Measurements from ENCODE around the gene NOP56.

Gene NOP56

DNA sequence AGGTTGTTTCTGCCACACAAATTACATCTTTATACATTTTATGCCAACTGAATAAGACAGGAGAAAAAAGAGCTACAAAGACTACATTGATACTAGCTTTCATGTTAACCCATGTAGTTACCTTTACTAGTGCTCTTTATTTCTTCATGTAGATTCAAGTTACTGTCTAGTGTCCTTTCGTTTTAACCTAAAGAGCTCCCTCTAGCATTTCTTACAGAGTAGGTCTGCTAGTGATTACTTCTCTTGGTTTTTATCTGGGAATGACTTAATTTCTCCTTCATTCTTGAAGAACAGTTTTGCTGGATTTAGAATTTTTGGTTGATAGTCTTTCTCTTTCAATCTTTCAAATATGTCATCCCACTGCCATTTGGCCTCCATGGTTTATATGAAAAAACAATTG lies 21.2 kb upstream of the NOP56 start:
- no peak overlapping the region for H3K4me3 ChIP-seq
- TF ChIP-seq FOXP2 (optimal IDR thresholded peaks at IDR 0.05; ENCODE audit: control extremely low read depth, extremely low read length, insufficient read depth) (no peak), POLR2AphosphoS5 (IDR thresholded peaks at IDR 0.05; ENCODE audit: borderline replicate concordance, low read depth, low read length) (no peak), EZH2 (IDR thresholded peaks at IDR 0.05) (no peak)
- no peak overlapping the region for H3K9ac ChIP-seq (ENCODE audit: insufficient read length)
- no peaks in the 10 kb centered on the region for H3K9me3 ChIP-seq (ENCODE audit: low read depth, low read length)
- H3K36me3 ChIP-seq (ENCODE audit: insufficient read depth, low read length): no peaks in the 10 kb centered on the region
- no peak for DNase-seq (ENCODE audit: low read depth, low spot score)
- no peak overlapping the region for H3K27ac ChIP-seq

DNA sequence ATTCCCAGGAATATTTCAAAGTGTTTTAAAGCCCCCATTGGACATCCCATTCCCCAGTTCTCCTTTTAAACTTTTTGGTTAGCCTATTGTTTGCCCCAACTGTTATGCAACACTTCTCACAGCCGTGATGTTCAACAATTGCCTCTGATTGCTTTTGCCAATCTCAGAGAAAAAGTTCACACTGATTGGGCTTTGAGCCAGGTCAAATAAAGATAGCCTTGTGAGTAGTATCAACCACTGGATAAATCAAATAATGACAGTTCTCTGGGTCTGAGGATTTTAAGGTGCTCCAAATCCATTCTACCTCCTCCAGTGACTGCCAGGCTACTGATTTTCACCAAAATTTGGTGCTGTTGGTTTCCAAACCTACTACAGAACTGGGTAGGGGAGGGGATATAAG lies 19.1 kb upstream of the NOP56 start:
- Histone ChIP-seq H3K9me3 (ENCODE audit: low read depth, low read length) (no peaks in the 10 kb centered on the region), H3K27ac (no peak overlapping the region), H3K36me3 (ENCODE audit: insufficient read depth, low read length) (no peaks in the 10 kb centered on the region), H3K9ac (ENCODE audit: insufficient read length) (no peak overlapping the region), H3K4me3 (no peak overlapping the region)
- TF ChIP-seq POLR2AphosphoS5 (IDR thresholded peaks at IDR 0.05; ENCODE audit: borderline replicate concordance, low read depth, low read length) (no peak), FOXP2 (optimal IDR thresholded peaks at IDR 0.05; ENCODE audit: control extremely low read depth, extremely low read length, insufficient read depth) (no peak), EZH2 (IDR thresholded peaks at IDR 0.05) (no peak)
- no peak for DNase-seq (ENCODE audit: low read depth, low spot score)

DNA sequence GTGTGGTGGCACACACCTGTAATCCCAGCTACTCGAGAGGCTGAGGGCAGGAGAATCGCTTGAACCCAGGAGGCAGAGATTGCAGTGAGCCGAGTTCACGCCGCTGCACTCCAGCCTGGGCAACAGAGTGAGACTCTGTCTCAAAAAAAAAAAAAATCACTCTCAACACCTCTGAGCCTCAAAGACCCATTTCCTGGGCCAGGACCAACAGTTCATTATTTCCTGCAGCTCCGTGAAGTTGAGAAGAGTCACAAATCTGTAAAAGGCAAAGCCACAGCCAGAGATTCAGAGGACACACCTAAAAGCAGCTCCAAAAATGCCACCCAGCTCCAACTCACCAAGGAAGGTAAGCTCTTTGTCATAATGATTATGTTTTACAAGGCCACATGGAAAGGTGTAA lies 15.2 kb upstream of the NOP56 start:
- no peak for TF ChIP-seq EZH2 (IDR thresholded peaks at IDR 0.05)
- no peak for TF ChIP-seq FOXP2 (optimal IDR thresholded peaks at IDR 0.05; ENCODE audit: control extremely low read depth, extremely low read length, insufficient read depth)
- no peak for TF ChIP-seq POLR2AphosphoS5 (IDR thresholded peaks at IDR 0.05; ENCODE audit: borderline replicate concordance, low read depth, low read length)
- no peak overlapping the region for H3K9ac ChIP-seq (ENCODE audit: insufficient read length)
- DNase-seq (ENCODE audit: low read depth, low spot score): no peak
- H3K36me3 ChIP-seq (ENCODE audit: insufficient read depth, low read length): no peaks in the 10 kb centered on the region
- H3K27ac ChIP-seq: no peak overlapping the region
- H3K9me3 ChIP-seq (ENCODE audit: low read depth, low read length): no peaks in the 10 kb centered on the region
- H3K4me3 ChIP-seq: no peak overlapping the region

DNA sequence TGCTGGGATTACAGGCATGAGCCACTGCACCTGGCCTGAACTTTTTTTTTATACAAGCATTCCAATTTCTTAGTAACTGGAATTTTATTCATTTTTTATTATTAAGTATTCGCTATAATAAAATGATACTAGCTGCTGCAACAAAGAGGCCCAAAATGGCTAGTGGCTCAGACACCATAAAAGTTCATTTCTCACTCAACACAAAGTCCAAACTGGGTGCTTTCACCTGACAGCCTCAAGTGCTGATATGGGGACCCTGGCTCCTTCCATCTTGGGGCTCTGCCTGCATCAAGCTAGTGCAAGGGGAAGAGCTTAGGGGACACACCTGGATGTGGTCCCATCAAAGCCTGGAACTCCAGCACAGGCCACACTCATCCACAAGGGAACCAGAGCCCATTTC lies 12.2 kb upstream of the NOP56 start:
- H3K36me3 ChIP-seq (ENCODE audit: insufficient read depth, low read length): no peaks in the 10 kb centered on the region
- H3K4me3 ChIP-seq: no peak overlapping the region
- TF ChIP-seq POLR2AphosphoS5 (IDR thresholded peaks at IDR 0.05; ENCODE audit: borderline replicate concordance, low read depth, low read length): no peak
- no peak for TF ChIP-seq EZH2 (IDR thresholded peaks at IDR 0.05)
- TF ChIP-seq FOXP2 (optimal IDR thresholded peaks at IDR 0.05; ENCODE audit: control extremely low read depth, extremely low read length, insufficient read depth): no peak
- H3K27ac ChIP-seq: no peak overlapping the region
- H3K9me3 ChIP-seq (ENCODE audit: low read depth, low read length): no peaks in the 10 kb centered on the region
- H3K9ac ChIP-seq (ENCODE audit: insufficient read length): no peak overlapping the region
- DNase-seq (ENCODE audit: low read depth, low spot score): no peak

DNA sequence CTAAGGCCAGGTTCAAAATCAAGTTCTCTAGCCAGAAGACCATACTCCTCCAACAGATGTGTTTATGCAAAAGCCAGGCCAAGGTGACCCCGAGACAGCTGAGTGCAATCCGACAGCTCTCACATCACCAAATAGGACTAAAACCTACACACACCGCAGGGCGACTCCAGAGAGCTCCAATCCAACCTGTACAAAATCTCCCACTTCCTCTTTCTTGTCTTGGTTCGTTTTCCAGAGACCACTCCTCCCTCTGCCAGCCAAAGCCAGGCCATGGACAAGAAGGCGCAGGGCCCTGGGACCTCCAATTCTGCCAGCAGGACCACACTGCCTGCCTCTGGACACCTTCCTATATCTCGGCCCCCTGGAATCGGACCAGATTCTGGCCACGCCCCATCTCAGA lies 11.5 kb upstream of the NOP56 start:
- Histone ChIP-seq H3K9me3 (ENCODE audit: low read depth, low read length) (no peaks in the 10 kb centered on the region), H3K4me3 (no peak overlapping the region), H3K36me3 (ENCODE audit: insufficient read depth, low read length) (no peaks in the 10 kb centered on the region), H3K9ac (ENCODE audit: insufficient read length) (no peak overlapping the region), H3K27ac (no peak overlapping the region)
- DNase-seq (ENCODE audit: low read depth, low spot score): no peak
- TF ChIP-seq EZH2 (IDR thresholded peaks at IDR 0.05) (no peak), FOXP2 (optimal IDR thresholded peaks at IDR 0.05; ENCODE audit: control extremely low read depth, extremely low read length, insufficient read depth) (no peak), POLR2AphosphoS5 (IDR thresholded peaks at IDR 0.05; ENCODE audit: borderline replicate concordance, low read depth, low read length) (no peak)

DNA sequence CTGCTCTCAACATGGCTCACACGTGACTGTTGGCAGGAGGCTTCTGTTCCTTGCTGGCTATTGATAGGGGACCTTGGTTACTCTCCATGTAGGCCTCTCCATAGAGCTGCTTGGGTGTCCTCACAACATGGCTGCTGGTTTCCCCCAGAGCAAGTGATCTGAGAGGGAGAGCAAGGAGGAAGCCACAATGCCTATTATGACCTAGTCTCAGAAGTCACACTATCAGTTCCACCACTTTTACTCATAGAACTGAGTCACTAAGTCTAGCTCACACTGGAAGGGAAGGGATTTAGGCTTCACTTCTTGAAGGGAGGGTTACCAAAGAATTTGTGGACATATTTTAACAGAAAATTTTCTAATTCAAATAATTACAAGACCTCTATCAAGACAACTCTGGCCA lies 8.7 kb upstream of the NOP56 start:
- Histone ChIP-seq H3K27ac (no peak overlapping the region), H3K9me3 (ENCODE audit: low read depth, low read length) (no peaks in the 10 kb centered on the region), H3K4me3 (no peak overlapping the region), H3K9ac (ENCODE audit: insufficient read length) (no peak overlapping the region), H3K36me3 (ENCODE audit: insufficient read depth, low read length) (no peaks in the 10 kb centered on the region)
- DNase-seq (ENCODE audit: low read depth, low spot score): no peak
- TF ChIP-seq FOXP2 (optimal IDR thresholded peaks at IDR 0.05; ENCODE audit: control extremely low read depth, extremely low read length, insufficient read depth): no peak
- TF ChIP-seq POLR2AphosphoS5 (IDR thresholded peaks at IDR 0.05; ENCODE audit: borderline replicate concordance, low read depth, low read length): no peak
- TF ChIP-seq EZH2 (IDR thresholded peaks at IDR 0.05): no peak

DNA sequence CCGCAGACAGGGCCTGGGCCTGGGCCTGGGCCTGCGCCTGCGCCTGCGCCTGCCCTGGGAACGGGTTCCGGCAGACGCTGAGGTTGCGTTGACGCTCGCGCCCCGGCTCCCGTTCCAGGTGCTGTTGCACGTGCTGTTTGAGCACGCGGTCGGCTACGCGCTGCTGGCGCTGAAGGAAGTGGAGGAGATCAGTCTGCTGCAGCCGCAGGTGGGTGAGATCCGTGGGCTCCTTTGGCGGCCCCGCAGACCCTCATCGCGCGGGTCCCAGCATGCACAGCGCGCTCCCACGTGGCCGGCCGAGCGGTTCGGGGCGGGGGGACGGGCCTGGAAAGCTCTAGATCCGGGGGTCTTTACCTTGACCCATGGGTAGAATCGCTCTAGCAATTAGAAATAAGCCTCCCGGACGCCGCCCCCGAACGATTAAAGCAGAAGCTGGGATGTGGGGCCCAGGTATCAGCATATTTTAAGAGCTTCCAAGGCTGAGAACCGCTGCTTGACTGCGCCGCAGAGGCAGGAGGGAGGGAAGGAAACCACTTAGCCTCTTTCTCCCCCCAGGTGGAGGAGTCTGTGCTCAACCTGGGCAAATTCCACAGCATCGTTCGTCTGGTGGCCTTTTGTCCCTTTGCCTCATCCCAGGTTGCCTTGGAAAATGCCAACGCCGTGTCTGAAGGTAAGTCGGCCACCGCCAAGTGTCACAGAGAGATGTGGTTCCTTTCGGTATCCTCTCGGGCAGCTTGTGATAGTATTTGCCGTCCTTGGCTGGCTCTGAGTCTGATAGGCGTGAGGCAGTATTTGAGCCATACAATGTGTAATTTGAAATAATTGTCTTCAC lies 508 bp downstream of the NOP56 start:
- TF ChIP-seq POLR2AphosphoS5 (IDR thresholded peaks at IDR 0.05; ENCODE audit: borderline replicate concordance, low read depth, low read length) (no peak; the same call in none of the 2 replicates), EZH2 (IDR thresholded peaks at IDR 0.05) (no peak), FOXP2 (optimal IDR thresholded peaks at IDR 0.05; ENCODE audit: control extremely low read depth, extremely low read length, insufficient read depth) (no peak)
- peak overlapping the region; percentile 91 for H3K4me3 ChIP-seq
- peaks cover 51% of the 10 kb centered on the region for H3K36me3 ChIP-seq (ENCODE audit: insufficient read depth, low read length)
- H3K27ac ChIP-seq: peak overlapping the region; percentile 85
- no peaks in the 10 kb centered on the region for H3K9me3 ChIP-seq (ENCODE audit: low read depth, low read length)
- peak overlapping the region; percentile 96 for H3K9ac ChIP-seq (ENCODE audit: insufficient read length)
- DNase-seq (ENCODE audit: low read depth, low spot score): no peak

DNA sequence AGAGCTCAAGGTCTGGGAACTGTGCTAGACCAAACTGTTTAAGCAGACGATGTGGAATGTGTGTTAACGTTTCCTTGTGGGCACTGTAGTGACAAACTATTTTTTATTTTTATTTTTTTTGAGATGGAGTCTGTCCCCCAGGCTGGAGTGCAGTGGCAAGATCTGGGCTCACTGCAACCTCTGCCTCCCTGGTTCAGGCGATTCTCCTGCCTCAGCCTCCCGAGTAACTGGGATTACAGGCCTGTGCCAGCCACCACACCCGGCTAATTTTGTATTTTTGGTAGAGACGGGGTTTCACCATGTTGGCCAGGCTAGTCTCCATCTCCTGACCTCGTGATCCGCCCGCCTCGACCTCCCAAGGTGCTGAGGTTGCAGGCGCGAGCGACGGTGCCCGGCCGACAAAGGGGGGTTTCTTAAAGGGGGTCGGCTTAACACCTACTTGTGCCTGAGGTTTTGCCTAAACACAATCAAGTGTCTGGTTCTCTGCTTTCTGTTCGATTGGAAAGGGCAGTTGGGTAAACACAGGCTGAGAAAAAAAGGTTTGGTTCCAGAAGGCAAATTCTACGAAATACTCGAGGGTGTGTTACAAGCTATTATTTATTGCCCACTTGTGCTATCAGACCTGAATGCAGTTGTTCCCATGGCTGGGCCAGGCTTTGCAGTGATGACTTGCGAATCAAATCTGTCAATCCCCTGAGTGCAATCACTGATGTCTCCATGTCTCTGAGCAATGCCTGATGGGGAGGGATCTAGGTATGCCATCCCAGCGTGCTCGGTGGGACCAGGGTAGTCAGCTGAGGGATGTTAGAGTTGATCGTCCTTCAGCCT lies 1.3 kb downstream of the NOP56 start:
- Histone ChIP-seq H3K9ac (ENCODE audit: insufficient read length) (peak overlapping the region; percentile 96), H3K36me3 (ENCODE audit: insufficient read depth, low read length) (peaks cover 59% of the 10 kb centered on the region), H3K9me3 (ENCODE audit: low read depth, low read length) (no peaks in the 10 kb centered on the region), H3K27ac (peak overlapping the region; percentile 85), H3K4me3 (peak overlapping the region; percentile 91)
- no peak for DNase-seq (ENCODE audit: low read depth, low spot score)
- no peak for TF ChIP-seq FOXP2 (optimal IDR thresholded peaks at IDR 0.05; ENCODE audit: control extremely low read depth, extremely low read length, insufficient read depth)
- no peak for TF ChIP-seq EZH2 (IDR thresholded peaks at IDR 0.05)
- no peak for TF ChIP-seq POLR2AphosphoS5 (IDR thresholded peaks at IDR 0.05; ENCODE audit: borderline replicate concordance, low read depth, low read length)

Data from SK-N-MC (cell line).